GM18507 (cell line): ENCODE data around the gene TRPC6.
A peak's percentile ranks its signal among the peaks of the same experiment; 100 is the strongest.
"Not testable (repeated sequence)": the region's sequence is repeated elsewhere in the genome, so short reads cannot be mapped to it uniquely, and the experiment has no call there.

Experiments
- DNase-seq: peaks from one replicate; pipeline ENCODE4 v3.0.0; 2011; ENCODE audit warnings: low read depth; ENCODE audit not compliant: insufficient read length; ENCODE audit errors: extremely low spot score
- FAIRE-seq: peaks from 2 replicates; lab custom pipeline; 2011; peaks lifted over from hg19 to GRCh38; lab: Jason Lieb, UNC

TRPC6 gene

DNA sequence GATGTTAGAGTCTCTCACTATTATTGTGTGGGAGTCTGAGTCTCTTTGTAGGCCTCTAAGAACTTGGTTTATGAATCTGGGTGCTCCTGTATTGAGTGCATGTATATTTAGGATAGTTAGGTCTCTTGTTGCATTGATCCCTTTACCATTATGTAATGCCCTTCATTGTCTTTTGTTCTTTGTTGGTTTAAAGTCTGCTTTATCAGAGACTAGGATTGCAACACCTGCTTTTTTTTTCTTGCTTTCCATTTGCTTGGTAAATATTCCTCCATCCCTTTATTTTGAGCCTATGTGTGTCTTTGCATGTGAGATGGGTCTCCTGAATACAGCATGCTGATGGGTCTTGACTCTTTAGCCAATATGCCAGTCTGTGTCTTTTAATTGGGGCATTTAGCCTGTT is 119.4 kb downstream of the TRPC6 start:
- DNase-seq, FAIRE-seq: not testable (repeated sequence)

DNA sequence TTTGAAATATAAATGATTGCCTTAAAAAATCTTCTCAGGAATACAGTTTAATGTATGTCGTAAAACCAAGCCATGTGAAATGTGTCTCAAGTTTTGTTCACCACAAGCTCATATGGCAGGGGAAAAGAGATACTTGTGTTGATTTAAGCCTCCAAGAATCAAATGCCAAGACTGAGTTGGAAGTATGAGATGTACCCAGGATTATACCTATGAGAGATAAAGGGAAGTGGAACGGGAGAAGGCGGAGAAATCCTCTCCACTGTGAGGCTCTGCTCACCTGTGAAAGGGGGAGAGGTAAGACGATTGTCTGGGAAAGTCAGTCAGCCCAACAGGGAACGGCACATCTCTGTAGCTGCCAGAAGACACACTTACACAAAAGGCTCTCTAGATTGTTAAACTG is 124.8 kb downstream of the TRPC6 start:
- no peak for FAIRE-seq
- no peak for DNase-seq

DNA sequence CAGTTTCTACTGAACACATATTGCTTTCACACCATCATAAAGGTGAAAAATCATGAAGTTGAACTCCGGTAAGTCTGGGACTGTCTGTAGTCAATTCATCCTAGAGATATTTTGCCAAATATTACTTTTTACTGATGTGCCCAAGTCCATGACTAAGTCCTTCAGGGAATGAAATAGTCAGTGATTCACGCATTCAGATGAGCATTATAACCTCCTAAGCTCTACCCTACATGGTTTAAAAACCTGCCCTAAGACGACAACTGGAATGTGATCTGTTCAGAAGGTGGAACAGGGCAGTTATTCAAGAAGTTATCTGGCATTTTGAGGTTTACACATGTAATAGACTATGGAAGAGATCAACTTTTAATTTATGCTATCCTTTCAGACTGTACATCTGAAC is 125.6 kb downstream of the TRPC6 start:
- no peak for FAIRE-seq
- no peak for DNase-seq

DNA sequence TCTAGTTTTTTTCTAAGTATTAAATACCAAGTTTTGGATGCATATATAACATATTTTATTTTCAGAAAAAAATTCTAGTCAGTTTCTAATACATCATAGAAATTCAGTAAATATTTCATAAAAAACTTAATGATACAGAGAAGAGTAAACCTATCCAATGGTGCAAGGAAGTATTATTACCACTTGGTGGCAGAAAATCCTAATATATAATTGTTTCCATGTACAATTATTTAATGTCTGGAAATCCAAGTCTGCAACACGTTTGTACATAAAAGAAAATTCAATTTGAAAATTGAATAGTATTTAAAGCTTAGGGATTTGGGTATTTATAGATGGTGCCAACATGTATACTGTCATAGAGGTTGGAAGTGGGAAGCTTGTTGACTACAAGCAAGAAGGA is 127.0 kb downstream of the TRPC6 start:
- DNase-seq (no peak), FAIRE-seq (no peak)

DNA sequence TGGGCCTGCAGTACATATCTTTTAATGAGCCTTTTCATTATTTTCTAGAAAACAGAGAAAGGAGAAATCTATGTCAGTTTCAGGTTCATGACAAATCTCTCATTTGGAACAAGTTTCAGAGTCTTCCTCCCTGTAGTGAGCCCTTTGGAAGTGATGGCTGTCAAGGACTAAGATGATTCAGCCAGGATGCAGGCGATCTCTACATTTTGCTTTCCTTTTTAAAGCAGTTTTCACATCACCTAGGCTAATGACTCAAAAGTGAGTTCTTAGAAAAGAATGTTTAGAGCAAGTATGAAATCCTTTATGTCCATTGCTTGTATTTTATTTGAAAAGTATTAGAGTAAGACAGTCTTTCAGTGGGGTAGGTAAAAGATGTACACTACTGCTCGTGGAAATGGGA is 130.1 kb downstream of the TRPC6 start:
- FAIRE-seq = no peak

DNA sequence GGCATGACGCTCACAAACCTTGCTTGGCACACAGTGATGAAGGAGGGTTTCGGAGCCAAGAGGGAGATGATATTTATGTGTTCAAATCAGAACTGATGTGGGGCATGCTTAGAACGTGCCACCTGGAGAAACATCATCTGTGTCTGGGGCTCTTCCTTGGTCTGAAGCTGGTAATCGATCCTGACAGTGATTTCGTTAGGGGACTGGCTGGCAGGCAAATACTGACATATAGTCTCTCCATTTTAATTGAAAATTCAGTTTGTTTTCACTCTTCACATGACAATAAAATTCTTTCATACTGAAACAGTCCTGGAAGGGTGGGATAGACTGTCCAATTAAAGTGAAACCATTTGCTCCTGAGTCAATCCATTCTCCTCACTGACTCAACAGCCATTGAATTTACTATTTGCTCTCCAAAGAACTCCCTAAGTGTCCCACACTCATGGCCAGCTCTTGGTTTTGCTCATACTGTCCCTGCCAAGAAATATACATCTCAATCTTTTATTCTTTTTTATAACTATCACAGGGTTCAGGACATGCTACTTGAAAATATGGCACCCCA is 134.8 kb downstream of the TRPC6 start:
- DNase-seq (no peak), FAIRE-seq (no peak)

More for the DNA sequence above, 130.1 kb downstream of the TRPC6 start:
- no peak for DNase-seq

DNA sequence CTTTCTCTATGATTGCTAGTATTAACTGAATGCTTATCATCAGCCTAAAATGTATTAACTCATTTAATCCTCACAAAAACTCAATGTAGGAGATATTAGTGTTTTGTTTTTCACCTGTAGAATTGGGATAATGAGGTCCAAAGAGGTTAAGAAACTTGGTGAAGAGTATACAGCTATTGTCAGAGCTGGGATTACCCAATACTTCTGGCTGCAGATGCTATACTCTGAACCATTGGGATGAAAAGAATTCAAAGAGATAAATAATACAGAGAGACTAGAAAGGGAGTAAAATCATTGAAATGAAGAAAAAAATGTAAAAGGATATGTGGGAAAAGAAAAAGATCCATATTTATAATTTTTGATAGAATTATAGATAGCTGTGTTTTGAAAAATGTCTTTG is 137.1 kb downstream of the TRPC6 start:
- FAIRE-seq (no peak), DNase-seq (no peak)

DNA sequence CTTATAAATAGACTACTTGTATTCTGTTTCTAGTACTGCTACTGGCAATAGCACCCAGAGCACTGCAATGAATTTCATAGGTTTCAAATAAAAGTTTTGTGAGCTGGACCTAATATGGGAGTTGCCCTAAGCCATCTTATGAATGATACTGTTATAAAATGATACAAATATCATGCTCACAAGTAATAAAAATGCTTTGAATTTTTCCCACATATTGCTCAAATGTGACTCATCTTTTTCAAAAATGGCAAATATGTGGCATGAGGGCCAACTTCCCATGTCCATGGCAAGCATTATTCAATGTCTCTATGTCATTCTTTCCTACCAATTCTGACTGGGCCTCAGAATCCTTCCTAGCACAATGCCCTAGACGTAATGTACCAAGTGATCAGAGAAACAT is 137.6 kb downstream of the TRPC6 start:
- no peak for DNase-seq
- FAIRE-seq = no peak

DNA sequence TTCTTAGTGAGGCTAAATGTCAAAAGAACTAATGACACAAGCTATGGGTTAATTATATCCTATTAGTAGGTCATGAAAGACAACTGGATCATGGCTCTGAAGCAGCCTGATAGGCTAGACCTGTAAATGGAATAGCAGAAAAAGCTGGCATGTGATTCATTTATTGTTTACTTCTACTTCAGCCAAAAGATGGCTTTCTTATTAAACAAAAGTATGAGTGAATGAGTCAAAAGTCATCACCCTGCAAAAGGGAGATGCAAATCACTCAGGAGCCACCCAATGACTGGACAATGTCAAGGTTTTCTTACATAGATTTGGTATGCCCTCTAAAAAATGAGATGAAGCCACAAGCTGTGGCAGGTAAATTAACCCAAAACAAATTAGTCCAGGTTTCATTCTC is 138.0 kb downstream of the TRPC6 start:
- FAIRE-seq (no peak), DNase-seq (no peak)

DNA sequence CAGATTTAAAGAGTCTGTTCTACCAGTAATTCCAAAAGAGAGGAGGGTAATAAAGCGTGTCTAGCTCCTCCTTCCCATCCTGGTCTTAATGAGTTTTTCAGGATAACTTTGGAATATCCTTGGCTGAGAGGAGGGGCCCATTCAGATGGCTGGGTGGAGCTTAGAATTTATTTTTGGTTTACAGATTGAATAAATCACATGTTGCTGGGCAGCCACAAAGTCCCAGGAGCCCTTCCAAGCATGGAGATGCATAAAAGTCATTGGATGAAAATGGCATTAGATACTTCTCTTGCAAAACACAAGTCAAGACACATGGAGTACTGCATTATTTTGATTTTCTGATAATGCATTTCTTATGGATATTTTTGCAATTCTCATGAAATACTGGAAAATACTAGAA is 139.0 kb downstream of the TRPC6 start:
- no peak for DNase-seq
- FAIRE-seq = no peak

DNA sequence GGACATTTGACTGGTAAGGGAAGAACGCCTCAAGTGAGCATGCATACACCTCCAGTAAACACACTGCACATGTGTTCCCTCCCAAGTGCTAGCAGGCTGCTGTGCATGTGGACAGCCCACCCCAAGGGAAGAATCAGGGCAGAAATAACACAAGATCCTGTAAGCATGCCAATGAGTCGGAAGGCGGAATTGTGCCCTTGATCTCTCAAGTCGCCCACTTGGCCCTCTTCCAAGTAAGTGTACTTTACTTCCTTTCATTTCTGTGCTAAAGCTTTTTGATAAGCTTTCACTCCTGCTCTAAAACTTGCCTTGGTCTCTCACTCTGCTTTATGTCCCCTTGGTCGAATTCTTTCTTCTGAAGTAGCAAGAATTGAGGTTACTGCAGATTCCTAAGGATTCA is 139.6 kb downstream of the TRPC6 start:
- DNase-seq (no peak), FAIRE-seq (no peak)

DNA sequence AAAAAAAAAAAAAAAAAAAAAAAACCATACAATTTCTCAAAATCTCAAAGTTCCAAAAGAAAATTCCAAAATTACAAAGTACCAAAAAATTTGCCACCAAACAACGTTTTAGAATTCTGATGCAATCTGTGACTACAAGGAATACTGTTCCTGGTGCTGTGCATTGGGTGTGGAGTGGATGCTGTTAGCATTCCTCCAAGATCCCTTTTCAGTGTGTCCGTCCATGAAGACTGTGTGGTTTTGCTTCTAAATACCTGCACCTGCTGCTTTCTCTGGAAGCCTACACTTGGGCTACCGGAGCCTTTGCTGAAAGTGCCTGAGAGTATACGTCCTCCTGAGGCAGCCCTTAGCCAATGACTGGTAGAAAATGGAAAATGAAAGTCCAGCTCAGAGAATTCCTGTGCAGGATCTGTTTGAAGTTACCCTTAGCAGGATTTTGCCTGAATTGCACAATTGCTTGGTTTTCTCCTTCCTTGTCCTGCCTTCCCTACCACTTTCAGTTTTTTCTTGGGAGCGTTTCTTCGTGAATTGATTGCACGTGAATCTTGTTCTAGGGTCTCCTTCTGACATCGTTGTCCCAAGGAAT is 140.8 kb downstream of the TRPC6 start:
- FAIRE-seq = no peak

DNA sequence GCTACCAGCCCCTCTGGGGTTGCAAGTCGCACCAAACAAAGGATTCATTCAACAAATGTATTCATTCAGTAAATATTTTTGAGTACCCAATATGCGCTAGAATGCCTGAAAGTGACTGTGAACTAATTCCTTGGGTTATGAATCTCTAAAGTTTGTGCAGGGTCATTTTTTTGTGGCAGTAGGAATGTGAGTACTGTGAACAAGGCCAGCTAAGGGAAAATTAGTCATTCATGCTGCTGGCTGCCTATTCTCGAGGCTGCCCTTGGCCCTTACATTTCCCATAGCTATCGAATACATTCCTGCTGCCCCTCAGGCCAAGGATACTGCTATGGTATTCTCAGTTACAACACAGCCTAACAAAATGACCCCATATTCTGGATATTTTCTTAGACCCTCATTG is 141.6 kb downstream of the TRPC6 start:
- no peak for DNase-seq

More for the DNA sequence above, 140.8 kb downstream of the TRPC6 start:
- DNase-seq = no peak

DNA sequence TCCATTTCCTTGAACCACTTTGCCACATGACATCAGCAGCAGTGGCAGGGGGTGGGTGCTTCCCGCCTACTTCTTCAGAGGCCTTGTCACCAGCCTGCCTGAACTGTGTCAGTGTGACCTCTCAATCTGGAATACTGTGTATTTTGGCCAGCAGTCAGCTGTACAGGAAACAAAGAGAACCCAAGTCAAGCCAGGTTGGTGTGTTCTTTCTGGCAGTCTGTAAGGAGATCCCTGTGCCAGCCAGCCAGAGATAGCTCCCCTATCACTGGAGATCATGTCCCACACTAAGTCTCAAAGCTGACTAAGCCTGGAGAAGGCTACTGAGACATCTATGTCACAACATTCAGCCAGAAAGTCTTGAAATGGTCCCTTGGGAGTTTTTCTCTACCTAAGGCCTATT is 142.1 kb downstream of the TRPC6 start:
- DNase-seq (no peak), FAIRE-seq (no peak)

More for the DNA sequence above, 141.6 kb downstream of the TRPC6 start:
- no peak for FAIRE-seq

DNA sequence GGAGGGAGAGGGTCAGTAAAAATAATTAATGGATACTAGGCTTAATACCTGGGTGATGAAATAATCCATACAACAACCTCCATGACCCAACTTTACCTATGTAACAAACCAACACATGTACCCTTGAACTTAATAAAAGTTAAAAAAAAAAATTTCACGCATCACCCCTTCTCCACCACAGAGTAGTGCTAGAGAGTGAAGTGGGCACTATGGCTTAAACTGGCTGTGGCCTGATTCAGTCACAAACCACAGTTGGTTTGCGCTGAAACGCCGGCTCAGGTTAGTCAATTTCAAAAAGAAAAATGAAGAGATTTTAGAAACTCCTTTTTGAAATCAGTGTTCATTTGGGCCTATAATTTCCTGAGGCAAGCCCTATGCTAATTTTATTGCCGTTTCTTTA is 144.3 kb downstream of the TRPC6 start:
- FAIRE-seq (no peak), DNase-seq (no peak)

DNA sequence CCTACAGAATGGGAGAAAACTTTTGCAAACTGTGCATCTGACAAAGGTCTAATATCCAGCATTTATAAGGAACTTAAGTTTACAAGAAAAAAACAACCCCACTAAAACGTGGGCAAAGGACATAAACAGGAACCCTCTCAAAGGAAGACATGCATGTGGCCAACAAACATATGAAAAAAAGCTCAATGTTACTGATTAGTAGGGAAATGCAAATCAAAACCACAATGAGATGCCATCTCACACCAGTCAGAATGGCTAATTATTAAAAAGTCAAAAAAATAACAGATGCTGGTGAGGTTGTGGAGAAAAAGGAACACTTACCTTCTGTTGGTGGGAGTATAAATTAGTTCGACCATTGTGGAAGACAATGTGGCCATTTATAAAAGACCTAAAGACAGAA is 145.1 kb downstream of the TRPC6 start:
- not testable (repeated sequence) for DNase-seq, FAIRE-seq

DNA sequence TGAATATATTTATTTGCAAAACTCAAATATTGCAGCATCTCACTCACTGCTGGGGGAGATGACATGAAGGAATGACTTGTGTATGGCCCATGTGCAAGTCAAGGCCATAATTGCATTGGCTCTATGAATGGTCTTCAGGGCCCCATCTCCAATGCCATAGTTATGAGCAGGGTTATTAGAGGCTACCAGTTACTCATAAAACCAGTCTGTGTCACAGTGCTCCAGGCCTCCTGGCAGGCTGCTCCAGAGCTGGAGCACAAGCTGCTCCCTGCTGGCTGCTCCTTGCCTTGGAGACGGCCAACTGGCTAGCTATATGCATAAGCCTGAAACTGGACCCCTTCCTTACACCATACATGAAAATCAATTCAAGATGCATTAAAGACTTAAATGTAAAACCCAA is 145.7 kb downstream of the TRPC6 start:
- DNase-seq = no peak
- FAIRE-seq = no peak

DNA sequence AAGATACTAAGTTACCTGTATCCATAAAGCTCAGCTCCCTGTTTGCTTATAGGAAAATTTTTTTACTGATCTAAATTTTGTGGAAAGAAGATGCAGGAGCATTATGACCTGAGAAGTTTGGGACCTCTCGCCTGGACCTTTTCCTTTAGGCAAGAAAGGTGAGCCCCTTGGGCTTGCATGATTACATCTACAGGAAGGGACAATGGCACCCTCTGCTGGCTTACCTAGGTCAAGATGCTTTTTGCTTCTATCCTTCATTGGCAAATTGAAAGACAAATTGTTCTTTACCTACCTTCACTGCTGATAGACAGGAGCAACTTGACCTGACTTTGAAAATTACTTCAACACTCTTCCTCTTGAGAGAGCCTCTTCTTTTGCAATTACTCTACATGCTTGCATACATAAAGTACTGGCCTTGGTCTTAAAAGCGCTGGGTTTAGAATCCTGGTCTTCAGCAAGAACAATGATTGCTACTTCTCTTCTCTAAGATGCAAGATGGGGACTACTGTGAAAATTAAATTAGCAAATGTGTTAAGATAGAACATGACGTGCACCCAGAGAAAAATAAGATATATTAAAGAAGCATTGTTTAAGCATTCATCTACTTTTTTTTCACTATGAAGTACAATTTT is 147.2 kb downstream of the TRPC6 start:
- FAIRE-seq = peak; percentile 69
- DNase-seq = peak; percentile 5

DNA sequence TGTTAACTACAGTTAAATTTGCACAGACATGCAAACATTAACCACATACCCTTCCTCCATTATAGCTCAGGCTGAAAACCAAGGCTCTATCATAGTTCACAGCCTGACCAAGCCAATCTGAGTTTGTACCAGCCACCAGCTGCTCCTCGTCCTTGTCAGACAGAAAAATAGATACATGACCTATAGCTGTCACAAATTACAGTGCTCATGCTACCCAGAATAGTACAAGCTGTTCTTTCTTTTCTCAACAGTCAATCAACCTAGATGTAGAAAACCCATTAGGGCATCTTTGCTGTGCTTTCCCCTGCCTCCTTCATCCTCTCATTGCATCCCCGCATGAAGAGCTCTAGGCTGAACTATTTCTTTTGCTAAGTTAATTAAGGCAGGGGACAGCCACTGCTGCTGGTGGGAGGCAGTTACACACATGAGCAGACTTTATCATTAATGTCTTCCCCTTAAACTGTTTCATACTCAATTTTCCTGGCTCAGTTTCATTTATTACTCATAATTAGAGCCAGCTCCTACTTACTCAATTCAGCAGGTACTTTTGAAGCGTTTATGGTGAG is 148.3 kb downstream of the TRPC6 start:
- FAIRE-seq (no peak), DNase-seq (no peak)

DNA sequence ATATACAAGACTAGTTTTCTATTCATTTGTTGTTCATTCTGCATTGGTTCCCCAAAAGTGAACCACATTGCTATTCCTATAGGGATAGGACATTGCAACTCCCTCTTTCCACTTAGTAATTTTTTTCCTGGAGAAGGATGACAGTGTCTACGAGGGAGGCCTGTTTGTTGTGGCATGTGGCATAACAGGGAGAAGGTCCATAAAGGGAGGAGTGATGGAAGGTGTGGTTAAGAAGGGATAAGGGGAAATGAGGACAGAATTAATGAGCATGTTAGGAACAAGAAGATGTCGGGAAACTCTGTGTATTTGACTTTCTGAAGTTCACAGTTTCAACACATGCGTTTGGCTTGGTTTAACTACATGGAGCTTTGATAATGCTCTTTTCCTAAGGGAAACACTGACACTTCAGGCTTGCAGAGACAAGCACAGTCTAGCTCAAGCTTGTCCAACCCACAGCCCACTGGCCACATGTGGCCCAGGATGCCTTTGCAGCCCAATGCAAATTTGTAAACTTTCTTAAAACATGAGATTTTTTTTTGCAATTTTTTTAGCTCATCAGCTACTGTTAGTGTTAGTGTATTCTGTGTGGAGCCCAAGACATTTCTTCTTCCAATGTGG is 149.7 kb downstream of the TRPC6 start:
- no peak for FAIRE-seq
- DNase-seq = no peak

DNA sequence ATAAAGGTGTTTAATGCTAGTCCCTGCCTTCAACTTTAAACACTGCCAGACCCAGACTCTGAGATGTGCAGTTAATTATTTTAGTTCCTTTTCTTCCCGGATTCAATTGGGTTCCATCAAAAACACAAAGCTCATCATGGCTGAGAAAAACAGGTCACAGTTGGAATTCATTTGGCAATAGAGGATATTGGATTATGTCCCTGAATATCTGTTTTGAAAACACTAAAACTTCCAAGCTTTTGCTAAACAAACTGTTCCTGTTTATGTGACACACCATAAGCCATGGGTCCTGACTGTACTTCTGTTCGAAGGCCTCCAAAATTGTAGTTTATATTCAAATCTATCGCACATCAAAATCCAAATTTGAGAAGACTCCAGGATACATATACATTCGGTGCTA is 150.7 kb downstream of the TRPC6 start:
- FAIRE-seq (no peak), DNase-seq (no peak)
